ENCODE data around the gene ENGASE. TPM values are rescaled to one million over a fixed set of nuclear protein-coding genes. Genes with fewer than 3 reads are reported as not detected.

The ENGASE gene
- total RNA-seq, 1 experiment from 2014 or later, result 34.5 TPM

- Histone ChIP-seq H3K36me3 (ENCODE audit: low read depth, low read length) (no peaks in the 10 kb centered on the region), H3K9ac (ENCODE audit: low read length) (no peak overlapping the region), H3K9me3 (ENCODE audit: low read length) (no peaks in the 10 kb centered on the region), H4K20me1 (ENCODE audit: low read length) (no peaks in the 10 kb centered on the region), H3K4me2 (ENCODE audit: low read length) (no peak overlapping the region), H3K27ac (ENCODE audit: low read length) (no peak overlapping the region), H3K79me2 (ENCODE audit: low read length) (no peaks in the 10 kb centered on the region), H3K9me2 (replicated peaks; ENCODE audit: low read length) (no peaks in the 10 kb centered on the region), H3F3A (ENCODE audit: low read length, unreplicated experiment) (no peaks in the 10 kb centered on the region), H3K27me3 (ENCODE audit: low read length) (peaks cover 94% of the 10 kb centered on the region), H2AFZ (ENCODE audit: low read length) (no peak overlapping the region), H3K4me1 (ENCODE audit: insufficient read depth, low read length) (no peaks in the 10 kb centered on the region), H3K4me3 (ENCODE audit: low read length) (no peak overlapping the region)
- ChIA-PET POLR2A (ENCODE audit: unreplicated experiment) (no interaction called here), CTCF (no interaction called here)
- intact Hi-C loops (cut with micrococcal nuclease), result no loop called here
- TF ChIP-seq CTCF (conservative IDR thresholded peaks at IDR 0.05; ENCODE audit: low read depth, low read length) (no peak), EZH2 (IDR thresholded peaks at IDR 0.05; ENCODE audit: low read length, unreplicated experiment) (no peak), EZH2phosphoT487 (IDR thresholded peaks at IDR 0.05; ENCODE audit: borderline replicate concordance, low read length) (no peak)
- no TSS peak for BruUV-seq (replicated peaks)
- DNase-seq (no peak), ATAC-seq (no peak)
Observed at GRCh38 chr17:79124513-79125209, 50.0 kb downstream of the ENGASE start.

- TF ChIP-seq CTCF (conservative IDR thresholded peaks at IDR 0.05; ENCODE audit: low read depth, low read length) (no peak), EZH2 (IDR thresholded peaks at IDR 0.05; ENCODE audit: low read length, unreplicated experiment) (peak; percentile 38)
- no peak for DNase-seq
- no peaks in the 10 kb centered on the region for H3K9me3 ChIP-seq (ENCODE audit: low read length)
- H3K27me3 ChIP-seq (ENCODE audit: low read length), result peaks cover 96% of the 10 kb centered on the region
- no peaks in the 10 kb centered on the region for H3K4me1 ChIP-seq (ENCODE audit: insufficient read depth, low read length)
- no peak overlapping the region for H3K27ac ChIP-seq (ENCODE audit: low read length)
- POLR2A ChIA-PET (ENCODE audit: unreplicated experiment), result no interaction called here
- peak; percentile 18; the same call in 1 of the 2 replicates for ATAC-seq
- no peak overlapping the region for H3K4me2 ChIP-seq (ENCODE audit: low read length)
- H3K4me3 ChIP-seq (ENCODE audit: low read length), result no peak overlapping the region
- CTCF ChIA-PET, result no interaction called here
- H3F3A ChIP-seq (ENCODE audit: low read length, unreplicated experiment), result no peaks in the 10 kb centered on the region
- H3K9ac ChIP-seq (ENCODE audit: low read length), result no peak overlapping the region
- no peaks in the 10 kb centered on the region for H4K20me1 ChIP-seq (ENCODE audit: low read length)
- H2AFZ ChIP-seq (ENCODE audit: low read length), result no peak overlapping the region
- BruUV-seq (replicated peaks), result no TSS peak
- H3K36me3 ChIP-seq (ENCODE audit: low read depth, low read length), result no peaks in the 10 kb centered on the region
- H3K79me2 ChIP-seq (ENCODE audit: low read length), result no peaks in the 10 kb centered on the region
- intact Hi-C loops (cut with micrococcal nuclease), result no loop called here
- no peaks in the 10 kb centered on the region for H3K9me2 ChIP-seq (replicated peaks; ENCODE audit: low read length)
Observed at GRCh38 chr17:79125503-79125902, 50.9 kb downstream of the ENGASE start.

- Histone ChIP-seq H3K4me3 (ENCODE audit: low read length) (no peak overlapping the region), H3K79me2 (ENCODE audit: low read length) (no peaks in the 10 kb centered on the region), H3K4me1 (ENCODE audit: insufficient read depth, low read length) (no peaks in the 10 kb centered on the region), H3K4me2 (ENCODE audit: low read length) (no peak overlapping the region), H2AFZ (ENCODE audit: low read length) (no peak overlapping the region), H3F3A (ENCODE audit: low read length, unreplicated experiment) (no peaks in the 10 kb centered on the region), H3K27ac (ENCODE audit: low read length) (no peak overlapping the region), H3K9me3 (ENCODE audit: low read length) (no peaks in the 10 kb centered on the region), H3K9me2 (replicated peaks; ENCODE audit: low read length) (no peaks in the 10 kb centered on the region), H3K27me3 (ENCODE audit: low read length) (peaks cover 98% of the 10 kb centered on the region), H3K9ac (ENCODE audit: low read length) (no peak overlapping the region), H3K36me3 (ENCODE audit: low read depth, low read length) (no peaks in the 10 kb centered on the region), H4K20me1 (ENCODE audit: low read length) (no peaks in the 10 kb centered on the region)
- TF ChIP-seq EZH2phosphoT487 (IDR thresholded peaks at IDR 0.05; ENCODE audit: borderline replicate concordance, low read length) (no peak), EZH2 (IDR thresholded peaks at IDR 0.05; ENCODE audit: low read length, unreplicated experiment) (no peak), CTCF (conservative IDR thresholded peaks at IDR 0.05; ENCODE audit: low read depth, low read length) (peak; percentile 70)
- BruUV-seq (replicated peaks), result no TSS peak
- intact Hi-C loops (cut with micrococcal nuclease), result loop anchor here (2.0 kb wide), 1 partner anchor 39 kb away; no protein-coding TSS in a partner anchor
- ChIA-PET CTCF (no interaction called here), POLR2A (ENCODE audit: unreplicated experiment) (interaction anchor here (0.6 kb wide), 1 partner anchor 264 kb away, joined by 15 read pairs; no protein-coding TSS in a partner anchor)
- peak; percentile 33 for DNase-seq
- peak; percentile 64 for ATAC-seq
Observed at GRCh38 chr17:79126139-79126538, 51.5 kb downstream of the ENGASE start.

Data from PC-3 (cell line).